ENCODE results near the gene KRT79.
"Not testable (repeated sequence)": the region's sequence is repeated elsewhere in the genome, so short reads cannot be mapped to it uniquely, and the experiment has no call there.

Gene KRT79

GRCh38 chr12:52801773-52802172, 32.3 kb downstream of the KRT79 start:
- FAIRE-seq, result no peak

GRCh38 chr12:52800259-52800917, 33.7 kb downstream of the KRT79 start:
- no peak for FAIRE-seq

- no peak for FAIRE-seq
These were observed 34.5 kb downstream of the KRT79 start for GRCh38 chr12:52799505-52800211.

GRCh38 chr12:52798671-52799504, 35.2 kb downstream of the KRT79 start:
- FAIRE-seq, result no peak

GRCh38 chr12:52798003-52798670, 36.0 kb downstream of the KRT79 start:
- no peak for FAIRE-seq

GRCh38 chr12:52797529-52797894, 36.6 kb downstream of the KRT79 start:
- no peak for FAIRE-seq

GRCh38 chr12:52796839-52797528, 37.1 kb downstream of the KRT79 start:
- no peak for FAIRE-seq

- FAIRE-seq, result no peak
These were observed 37.7 kb downstream of the KRT79 start for GRCh38 chr12:52796429-52796794.

- no peak for FAIRE-seq
These were observed 38.2 kb downstream of the KRT79 start, which contains the start of gene KRT3 for GRCh38 chr12:52795694-52796428. Gene KRT3 (minus strand): TSS chr12:52796117. CDS start chr12:52796042, 75 bp downstream.

- FAIRE-seq, result not testable (repeated sequence)
These were observed 38.8 kb downstream of the KRT79 start for GRCh38 chr12:52795332-52795674.

- no peak for FAIRE-seq
These were observed 39.4 kb downstream of the KRT79 start for GRCh38 chr12:52794479-52795331.

GRCh38 chr12:52792185-52793029, 41.7 kb downstream of the KRT79 start:
- no peak for FAIRE-seq

- no peak for FAIRE-seq
These were observed 42.6 kb downstream of the KRT79 start for GRCh38 chr12:52791271-52792184.

GRCh38 chr12:52790427-52791270, 43.5 kb downstream of the KRT79 start:
- FAIRE-seq, result no peak

GRCh38 chr12:52789637-52790426, 44.3 kb downstream of the KRT79 start:
- FAIRE-seq, result no peak

- FAIRE-seq, result no peak
These were observed 45.1 kb downstream of the KRT79 start for GRCh38 chr12:52788876-52789636.
